ENCODE measurements around the gene ARMC5. TPM values are rescaled to one million over a fixed set of nuclear protein-coding genes. Genes with fewer than 3 reads are reported as not detected.
A peak's percentile ranks its signal among the peaks of the same experiment; 100 is the strongest.

Gene ARMC5
- total and polyA plus RNA-seq, 4 donors, result 8.6 to 24.7 (median 17.0) TPM

- no peak overlapping the region for H3K4me3 ChIP-seq (ENCODE audit: low read depth, low read length)
- H3K4me1 ChIP-seq (ENCODE audit: control insufficient read depth, insufficient read depth, low read length), result peaks cover 29% of the 10 kb centered on the region
- no peaks in the 10 kb centered on the region for H3K9me3 ChIP-seq (ENCODE audit: control insufficient read depth, insufficient read depth, low read length)
- H3K36me3 ChIP-seq (ENCODE audit: control insufficient read depth, insufficient read depth, low read length), result peaks cover 17% of the 10 kb centered on the region
- DNase-seq (ENCODE audit: low read depth in 4 of 6, low spot score in 6 of 6), result no peak
- peaks cover 21% of the 10 kb centered on the region for H3K27me3 ChIP-seq (ENCODE audit: control insufficient read depth, insufficient read depth, low read length)
- no peak overlapping the region for H3K27ac ChIP-seq (ENCODE audit: low read depth, low read length)
- WGBS (ENCODE audit: insufficient coverage), result 90% methylated on average over 8 of the region's 17 CpGs
These were observed 26.3 kb downstream of the ARMC5 start for GRCh38 chr16:31485571-31485970.

- H3K4me3 ChIP-seq (ENCODE audit: low read depth, low read length), result no peak overlapping the region
- no peak for DNase-seq (ENCODE audit: low read depth in 4 of 6, low spot score in 6 of 6)
- H3K27me3 ChIP-seq (ENCODE audit: control insufficient read depth, insufficient read depth, low read length), result peaks cover 21% of the 10 kb centered on the region
- H3K27ac ChIP-seq (ENCODE audit: low read depth, low read length), result no peak overlapping the region
- peaks cover 29% of the 10 kb centered on the region for H3K4me1 ChIP-seq (ENCODE audit: control insufficient read depth, insufficient read depth, low read length)
- no peaks in the 10 kb centered on the region for H3K9me3 ChIP-seq (ENCODE audit: control insufficient read depth, insufficient read depth, low read length)
- H3K36me3 ChIP-seq (ENCODE audit: control insufficient read depth, insufficient read depth, low read length), result peaks cover 22% of the 10 kb centered on the region
- WGBS (ENCODE audit: insufficient coverage), result 82% methylated on average over 3 of the region's 5 CpGs
These were observed 26.7 kb downstream of the ARMC5 start for GRCh38 chr16:31486045-31486444.

- Histone ChIP-seq H3K27me3 (ENCODE audit: control insufficient read depth, insufficient read depth, low read length) (peaks cover 21% of the 10 kb centered on the region), H3K27ac (ENCODE audit: low read depth, low read length) (no peak overlapping the region), H3K9me3 (ENCODE audit: control insufficient read depth, insufficient read depth, low read length) (no peaks in the 10 kb centered on the region), H3K4me3 (ENCODE audit: low read depth, low read length) (peak overlapping the region; percentile 42), H3K4me1 (ENCODE audit: control insufficient read depth, insufficient read depth, low read length) (peaks cover 29% of the 10 kb centered on the region), H3K36me3 (ENCODE audit: control insufficient read depth, insufficient read depth, low read length) (peaks cover 33% of the 10 kb centered on the region)
- DNase-seq (ENCODE audit: low read depth in 4 of 6, low spot score in 6 of 6), result no peak
- WGBS (ENCODE audit: insufficient coverage), result 3% methylated on average over 48 of the region's 48 CpGs
These were observed 27.9 kb downstream of the ARMC5 start for GRCh38 chr16:31487071-31487719.

- Histone ChIP-seq H3K27ac (ENCODE audit: low read depth, low read length) (no peak overlapping the region), H3K36me3 (ENCODE audit: control insufficient read depth, insufficient read depth, low read length) (peaks cover 40% of the 10 kb centered on the region), H3K9me3 (ENCODE audit: control insufficient read depth, insufficient read depth, low read length) (no peaks in the 10 kb centered on the region), H3K27me3 (ENCODE audit: control insufficient read depth, insufficient read depth, low read length) (peaks cover 21% of the 10 kb centered on the region), H3K4me1 (ENCODE audit: control insufficient read depth, insufficient read depth, low read length) (peaks cover 29% of the 10 kb centered on the region), H3K4me3 (ENCODE audit: low read depth, low read length) (peak overlapping the region; percentile 42)
- DNase-seq (ENCODE audit: low read depth in 4 of 6, low spot score in 6 of 6), result peak in 2 of 6 donors; percentile 68 to 85
- WGBS (ENCODE audit: insufficient coverage), result 0% methylated on average over 60 of the region's 60 CpGs
These were observed 28.6 kb downstream of the ARMC5 start for GRCh38 chr16:31487720-31488467.

- peak in 2 of 6 donors; percentile 41 to 47 for DNase-seq (ENCODE audit: low read depth in 4 of 6, low spot score in 6 of 6)
- 22% methylated on average over 77 of the region's 77 CpGs for WGBS (ENCODE audit: insufficient coverage)
These were observed 29.4 kb downstream of the ARMC5 start for GRCh38 chr16:31488468-31489297.

GRCh38 chr16:31489298-31489564 lies 29.9 kb downstream of the ARMC5 start:
- H3K27ac ChIP-seq (ENCODE audit: low read depth, low read length), result no peak overlapping the region
- H3K27me3 ChIP-seq (ENCODE audit: control insufficient read depth, insufficient read depth, low read length), result peaks cover 21% of the 10 kb centered on the region
- H3K9me3 ChIP-seq (ENCODE audit: control insufficient read depth, insufficient read depth, low read length), result no peaks in the 10 kb centered on the region
- peaks cover 54% of the 10 kb centered on the region for H3K36me3 ChIP-seq (ENCODE audit: control insufficient read depth, insufficient read depth, low read length)
- peaks cover 29% of the 10 kb centered on the region for H3K4me1 ChIP-seq (ENCODE audit: control insufficient read depth, insufficient read depth, low read length)
- WGBS (ENCODE audit: insufficient coverage), result 73% methylated on average over 4 of the region's 7 CpGs
- DNase-seq (ENCODE audit: low read depth in 4 of 6, low spot score in 6 of 6), result no peak
- H3K4me3 ChIP-seq (ENCODE audit: low read depth, low read length), result no peak overlapping the region

More at GRCh38 chr16:31488468-31489297, 29.4 kb downstream of the ARMC5 start:
- H3K4me1 ChIP-seq (ENCODE audit: control insufficient read depth, insufficient read depth, low read length), result peaks cover 29% of the 10 kb centered on the region
- peaks cover 21% of the 10 kb centered on the region for H3K27me3 ChIP-seq (ENCODE audit: control insufficient read depth, insufficient read depth, low read length)
- peak overlapping the region; percentile 42 for H3K4me3 ChIP-seq (ENCODE audit: low read depth, low read length)
- no peaks in the 10 kb centered on the region for H3K9me3 ChIP-seq (ENCODE audit: control insufficient read depth, insufficient read depth, low read length)
- H3K27ac ChIP-seq (ENCODE audit: low read depth, low read length), result no peak overlapping the region
- peaks cover 48% of the 10 kb centered on the region for H3K36me3 ChIP-seq (ENCODE audit: control insufficient read depth, insufficient read depth, low read length)

GRCh38 chr16:31489616-31490584 lies 30.6 kb downstream of the ARMC5 start:
- no peak overlapping the region for H3K4me3 ChIP-seq (ENCODE audit: low read depth, low read length)
- no peak for DNase-seq (ENCODE audit: low read depth in 4 of 6, low spot score in 6 of 6)
- peaks cover 29% of the 10 kb centered on the region for H3K4me1 ChIP-seq (ENCODE audit: control insufficient read depth, insufficient read depth, low read length)
- no peaks in the 10 kb centered on the region for H3K9me3 ChIP-seq (ENCODE audit: control insufficient read depth, insufficient read depth, low read length)
- H3K27me3 ChIP-seq (ENCODE audit: control insufficient read depth, insufficient read depth, low read length), result peaks cover 18% of the 10 kb centered on the region
- WGBS (ENCODE audit: insufficient coverage), result 95% methylated on average over 18 of the region's 22 CpGs
- H3K36me3 ChIP-seq (ENCODE audit: control insufficient read depth, insufficient read depth, low read length), result peaks cover 59% of the 10 kb centered on the region
- H3K27ac ChIP-seq (ENCODE audit: low read depth, low read length), result no peak overlapping the region

GRCh38 chr16:31491778-31492418 lies 32.6 kb downstream of the ARMC5 start:
- WGBS (ENCODE audit: insufficient coverage), result 96% methylated on average over 8 of the region's 8 CpGs
- peaks cover 78% of the 10 kb centered on the region for H3K36me3 ChIP-seq (ENCODE audit: control insufficient read depth, insufficient read depth, low read length)
- no peak overlapping the region for H3K4me3 ChIP-seq (ENCODE audit: low read depth, low read length)
- no peaks in the 10 kb centered on the region for H3K9me3 ChIP-seq (ENCODE audit: control insufficient read depth, insufficient read depth, low read length)
- no peak for DNase-seq (ENCODE audit: low read depth in 4 of 6, low spot score in 6 of 6)
- H3K27ac ChIP-seq (ENCODE audit: low read depth, low read length), result no peak overlapping the region
- H3K4me1 ChIP-seq (ENCODE audit: control insufficient read depth, insufficient read depth, low read length), result peaks cover 24% of the 10 kb centered on the region
- H3K27me3 ChIP-seq (ENCODE audit: control insufficient read depth, insufficient read depth, low read length), result peaks cover 12% of the 10 kb centered on the region

Data from spinal cord (tissue), 10 donors.